ENCODE results near the gene NPEPL1.

DNA sequence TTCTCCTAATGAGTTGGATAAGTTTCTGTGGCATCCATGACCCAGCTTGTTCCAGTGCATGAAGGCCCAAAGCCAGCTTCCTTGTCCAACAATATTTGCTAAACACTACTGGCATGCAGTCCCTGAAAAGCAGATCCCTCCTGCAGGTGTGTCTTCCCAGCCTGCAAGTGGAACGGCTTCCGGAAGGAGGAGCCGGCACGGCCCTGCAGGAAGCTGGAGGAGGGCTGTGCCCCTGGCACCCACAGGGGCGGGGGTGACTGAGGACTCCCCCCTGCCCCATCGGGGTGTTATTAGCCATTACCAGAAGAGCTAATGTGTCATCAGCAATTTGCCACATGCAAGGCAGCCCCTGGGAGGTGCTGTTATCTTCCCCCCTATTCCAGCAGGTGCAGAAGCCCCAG, 27.4 kb downstream of the NPEPL1 start:
- TF ChIP-seq POLR2AphosphoS5 (IDR thresholded peaks at IDR 0.05; ENCODE audit: low read depth, low read length) = no peak
- no peak for TF ChIP-seq POLR2A (IDR thresholded peaks at IDR 0.05; ENCODE audit: low read depth, low read length)
- TF ChIP-seq TAF1 (IDR thresholded peaks at IDR 0.05; ENCODE audit: low read depth, low read length) = no peak
- no peak for TF ChIP-seq SPI1 (IDR thresholded peaks at IDR 0.05; ENCODE audit: low read depth, low read length)
- TF ChIP-seq POU2F2 (IDR thresholded peaks at IDR 0.05; ENCODE audit: low read depth, low read length) = no peak

All from GM12891 (cell line).